NCI-H1417 treated with DMSO at 0.1 percent for 48 hours (cell line): ENCODE data around the gene XXYLT1.
"Not testable (repeated sequence)": the region's sequence is repeated elsewhere in the genome, so short reads cannot be mapped to it uniquely, and the experiment has no call there.

Experiments
- DNase-seq: peaks from one replicate; lab custom pipeline; 2025; lab: John Stamatoyannopoulos, UW

XXYLT1 gene

GRCh38 chr3:195207731-195208130 is 63.2 kb downstream of the XXYLT1 start:
- DNase-seq, result no peak

- DNase-seq, result no peak
Measured at GRCh38 chr3:195207056-195207455, 63.9 kb downstream of the XXYLT1 start.

- no peak for DNase-seq
Measured at GRCh38 chr3:195204360-195205163, 66.4 kb downstream of the XXYLT1 start.

GRCh38 chr3:195203606-195204005 is 67.4 kb downstream of the XXYLT1 start:
- DNase-seq, result no peak

GRCh38 chr3:195201295-195201694 is 69.7 kb downstream of the XXYLT1 start:
- no peak for DNase-seq

GRCh38 chr3:195200010-195200822 is 70.7 kb downstream of the XXYLT1 start:
- DNase-seq, result no peak

- DNase-seq, result no peak
Measured at GRCh38 chr3:195198426-195199346, 72.3 kb downstream of the XXYLT1 start.

GRCh38 chr3:195197765-195198425 is 73.1 kb downstream of the XXYLT1 start:
- DNase-seq, result no peak

GRCh38 chr3:195196266-195196665 is 74.7 kb downstream of the XXYLT1 start:
- DNase-seq, result no peak

GRCh38 chr3:195195321-195196209 is 75.4 kb downstream of the XXYLT1 start:
- no peak for DNase-seq

- no peak for DNase-seq
Measured at GRCh38 chr3:195194559-195195206, 76.3 kb downstream of the XXYLT1 start.

- no peak for DNase-seq
Measured at GRCh38 chr3:195191580-195191979, 79.4 kb downstream of the XXYLT1 start.

GRCh38 chr3:195189821-195190220 is 81.1 kb downstream of the XXYLT1 start:
- no peak for DNase-seq

GRCh38 chr3:195188426-195188927 is 82.5 kb downstream of the XXYLT1 start:
- DNase-seq, result no peak

- no peak for DNase-seq
Measured at GRCh38 chr3:195187609-195188425, 83.1 kb downstream of the XXYLT1 start.

GRCh38 chr3:195186710-195187047 is 84.3 kb downstream of the XXYLT1 start:
- not testable (repeated sequence) for DNase-seq

- no peak for DNase-seq
Measured at GRCh38 chr3:195186041-195186709, 84.8 kb downstream of the XXYLT1 start.

- no peak for DNase-seq
Measured at GRCh38 chr3:195185583-195185982, 85.4 kb downstream of the XXYLT1 start.
